SU-DHL-6 (cell line): Measurements from ENCODE around the gene ZNF22.

ENCODE experiments used
- H2AFZ ChIP-seq: fragments of 200-600 bp; sonication (generic); 2 replicates; pipeline ENCODE4 v1.6.1; 2014; ENCODE audit warnings: low read depth, mild to moderate bottlenecking, moderate library complexity, mixed read lengths, antibody characterized with exemption, low read length; ENCODE audit not compliant: severe bottlenecking
- H3F3A ChIP-seq: fragments of 200-600 bp; shearing (Covaris generic); 2 replicates; pipeline ENCODE4 v1.6.0; 2016; ENCODE audit warnings: antibody characterized with exemption, mild to moderate bottlenecking; ENCODE audit not compliant: insufficient read depth
- H3K27ac ChIP-seq: fragments of 200-600 bp; sonication (generic); 2 replicates; pipeline ENCODE4 v1.5.1; 2016; ENCODE audit warnings: low read depth, mild to moderate bottlenecking, low read length, moderate library complexity, mixed read lengths
- H3K27me3 ChIP-seq: fragments of 200-600 bp; sonication (generic), shearing (Covaris generic); 2 replicates; pipeline ENCODE4 v1.6.0; 2014; ENCODE audit warnings: mild to moderate bottlenecking, low read length
- H3K36me3 ChIP-seq: fragments of 200-600 bp; sonication (generic); 2 replicates; pipeline ENCODE4 v1.6.1; 2014; ENCODE audit warnings: mild to moderate bottlenecking, low read length, mixed read lengths
- H3K4me2 ChIP-seq: fragments of 300-600, 200-600 bp; shearing (Covaris generic), sonication (generic); 2 replicates; pipeline ENCODE4 v1.6.0; 2014; ENCODE audit warnings: low read length, low read depth, mild to moderate bottlenecking; ENCODE audit not compliant: poor library complexity, severe bottlenecking
- H3K4me3 ChIP-seq: fragments of 200-600 bp; sonication (generic); 2 replicates; pipeline ENCODE4 v1.5.1; 2014; ENCODE audit warnings: antibody characterized with exemption, low read length, mild to moderate bottlenecking, mixed read lengths; ENCODE audit not compliant: insufficient read depth, poor library complexity, severe bottlenecking
- H3K79me2 ChIP-seq: fragments of 200-600 bp; sonication (generic); 2 replicates; pipeline ENCODE4 v1.6.1; 2014; ENCODE audit warnings: mild to moderate bottlenecking, low read length, moderate library complexity; ENCODE audit not compliant: insufficient read depth
- H3K9ac ChIP-seq: fragments of 200-600 bp; sonication (generic); 2 replicates; pipeline ENCODE4 v1.7.0; 2014; ENCODE audit warnings: mild to moderate bottlenecking, low read length
- H3K9me2 ChIP-seq: fragments of 200-600 bp; sonication (generic); replicated peaks from 2 replicates; pipeline ENCODE4 v1.6.1; 2014; ENCODE audit warnings: low read length; ENCODE audit not compliant: insufficient read depth
- H3K9me3 ChIP-seq: fragments of 200-600 bp; sonication (generic); 2 replicates; pipeline ENCODE4 v1.6.1; 2014; ENCODE audit warnings: low read length, mixed read lengths; ENCODE audit not compliant: insufficient read depth
- H4K20me1 ChIP-seq: fragments of 200-600 bp; sonication (generic); 2 replicates; pipeline ENCODE4 v1.6.1; 2014; ENCODE audit warnings: low read depth, mild to moderate bottlenecking, antibody characterized with exemption, low read length, moderate library complexity, mixed read lengths
- EZH2phosphoT487 ChIP-seq: fragments of 200-600 bp; sonication (generic), shearing (Covaris generic); conservative IDR thresholded peaks from 2 replicates; pipeline ENCODE4 v1.6.1; 2018; ENCODE audit warnings: mild to moderate bottlenecking, antibody characterized with exemption, low read length, moderate library complexity, mixed read lengths
- TF ChIP-seq, protein P1 (sequence below): fragments of 200-600 bp; sonication (generic); IDR thresholded peaks from one replicate; pipeline ENCODE4 v1.5.1; 2017; ENCODE audit warnings: antibody characterized with exemption, mild to moderate bottlenecking, low read length, moderate library complexity; ENCODE audit not compliant: insufficient read depth, poor library complexity, severe bottlenecking

The ZNF22 gene

DNA sequence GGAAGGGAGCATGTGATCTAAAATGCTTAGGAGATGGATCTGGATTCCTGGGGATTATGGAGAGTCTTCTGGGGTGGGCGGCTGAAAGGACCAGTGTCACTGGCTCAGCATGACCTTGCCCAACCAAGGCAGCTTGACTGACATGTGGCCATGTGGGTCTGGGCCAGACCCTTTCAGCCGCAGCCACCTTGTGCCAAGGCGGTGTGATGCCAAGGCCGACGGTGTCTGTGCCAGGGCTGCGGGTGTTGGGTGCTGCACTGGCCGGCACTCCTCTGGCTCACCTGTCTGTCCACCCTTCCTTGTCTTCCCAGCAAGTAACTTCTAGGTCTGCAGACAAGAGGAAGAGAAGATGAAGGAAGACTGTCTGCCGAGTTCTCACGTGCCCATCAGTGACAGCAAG lies 30.9 kb upstream of the ZNF22 start:
- TF ChIP-seq EZH2phosphoT487: no peak
- TF ChIP-seq, protein P1, sequence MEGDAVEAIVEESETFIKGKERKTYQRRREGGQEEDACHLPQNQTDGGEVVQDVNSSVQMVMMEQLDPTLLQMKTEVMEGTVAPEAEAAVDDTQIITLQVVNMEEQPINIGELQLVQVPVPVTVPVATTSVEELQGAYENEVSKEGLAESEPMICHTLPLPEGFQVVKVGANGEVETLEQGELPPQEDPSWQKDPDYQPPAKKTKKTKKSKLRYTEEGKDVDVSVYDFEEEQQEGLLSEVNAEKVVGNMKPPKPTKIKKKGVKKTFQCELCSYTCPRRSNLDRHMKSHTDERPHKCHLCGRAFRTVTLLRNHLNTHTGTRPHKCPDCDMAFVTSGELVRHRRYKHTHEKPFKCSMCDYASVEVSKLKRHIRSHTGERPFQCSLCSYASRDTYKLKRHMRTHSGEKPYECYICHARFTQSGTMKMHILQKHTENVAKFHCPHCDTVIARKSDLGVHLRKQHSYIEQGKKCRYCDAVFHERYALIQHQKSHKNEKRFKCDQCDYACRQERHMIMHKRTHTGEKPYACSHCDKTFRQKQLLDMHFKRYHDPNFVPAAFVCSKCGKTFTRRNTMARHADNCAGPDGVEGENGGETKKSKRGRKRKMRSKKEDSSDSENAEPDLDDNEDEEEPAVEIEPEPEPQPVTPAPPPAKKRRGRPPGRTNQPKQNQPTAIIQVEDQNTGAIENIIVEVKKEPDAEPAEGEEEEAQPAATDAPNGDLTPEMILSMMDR: no peak
- no peaks in the 10 kb centered on the region for H3K79me2 ChIP-seq
- no peaks in the 10 kb centered on the region for H4K20me1 ChIP-seq
- H3K9ac ChIP-seq: no peak overlapping the region
- H3K9me3 ChIP-seq: no peaks in the 10 kb centered on the region
- no peak overlapping the region for H3K27ac ChIP-seq
- no peaks in the 10 kb centered on the region for H3K9me2 ChIP-seq
- no peaks in the 10 kb centered on the region for H3F3A ChIP-seq
- H3K36me3 ChIP-seq: no peaks in the 10 kb centered on the region
- no peak overlapping the region for H3K4me3 ChIP-seq
- no peak overlapping the region for H2AFZ ChIP-seq
- H3K27me3 ChIP-seq: no peaks in the 10 kb centered on the region
- H3K4me2 ChIP-seq: no peak overlapping the region

- TF ChIP-seq EZH2phosphoT487: no peak
- TF ChIP-seq, protein P1: no peak
- Histone ChIP-seq H3K4me2 (no peak overlapping the region), H3K9me3 (no peaks in the 10 kb centered on the region), H3K4me3 (no peak overlapping the region), H3K36me3 (no peaks in the 10 kb centered on the region), H3F3A (no peaks in the 10 kb centered on the region), H3K27me3 (no peaks in the 10 kb centered on the region), H3K27ac (no peak overlapping the region), H2AFZ (no peak overlapping the region), H3K9ac (no peak overlapping the region), H3K79me2 (no peaks in the 10 kb centered on the region), H4K20me1 (no peaks in the 10 kb centered on the region), H3K9me2 (no peaks in the 10 kb centered on the region)
Observed at GRCh38 chr10:44970812-44971395, 29.8 kb upstream of the ZNF22 start.

GRCh38 chr10:44971434-44971833 lies 29.3 kb upstream of the ZNF22 start:
- TF ChIP-seq, protein P1: no peak
- TF ChIP-seq EZH2phosphoT487: no peak
- no peaks in the 10 kb centered on the region for H3K9me3 ChIP-seq
- H3K27me3 ChIP-seq: no peaks in the 10 kb centered on the region
- H3K9ac ChIP-seq: no peak overlapping the region
- H2AFZ ChIP-seq: no peak overlapping the region
- no peak overlapping the region for H3K27ac ChIP-seq
- H3K4me2 ChIP-seq: no peak overlapping the region
- H4K20me1 ChIP-seq: no peaks in the 10 kb centered on the region
- no peaks in the 10 kb centered on the region for H3K36me3 ChIP-seq
- no peaks in the 10 kb centered on the region for H3K79me2 ChIP-seq
- H3F3A ChIP-seq: no peaks in the 10 kb centered on the region
- no peak overlapping the region for H3K4me3 ChIP-seq
- H3K9me2 ChIP-seq: no peaks in the 10 kb centered on the region
